Smooth muscle cell of bladder (primary cell): ENCODE data around the gene TIMP3. TPM values are rescaled to one million over a fixed set of nuclear protein-coding genes. Genes with fewer than 3 reads are reported as not detected.

ENCODE experiments used
- total RNA-seq: library from RNA; depleted of rRNA; stranded (reverse); fragments of >200 nt; gene quantifications from 2 replicates; pipeline ENCODE4 v1.2.3, GENCODE V29; 2014

TIMP3 gene
- total RNA-seq: 82.1 and 109 TPM in 2 replicates

GRCh38 chr22:32801537-32802236 is at the start of gene TIMP3:
TIMP3 (plus strand) TSS chr22:32801705; CDS start chr22:32802002, 297 bp downstream.

